B cell (primary cell): ENCODE results near the gene KAZN. TPM values are rescaled to one million over a fixed set of nuclear protein-coding genes. Genes with fewer than 3 reads are reported as not detected.

Experiments used
- ATAC-seq: fragments of 200-7000 bp; cut with Tn5 transposase; one replicate; pipeline ENCODE4 v1.10.0; 2021; ENCODE audit warnings: low read depth, mild to moderate bottlenecking, moderate number of reproducible peaks, moderate library complexity
- CTCF ChIA-PET: fragments of 350-600 bp; sonication (Branson Sonifier 250); formaldehyde crosslinking; loops from one replicate; lab custom pipeline; 2021; ENCODE audit warnings: antibody characterized with exemption, inconsistent platforms; lab: Charles Lee
- POLR2A ChIA-PET: fragments of 350-600 bp; sonication (Branson Sonifier 250); formaldehyde crosslinking; loops from one replicate; lab custom pipeline; 2021; ENCODE audit warnings: antibody characterized with exemption; lab: Charles Lee
- DNase-seq: peaks from one replicate; pipeline ENCODE4 v3.0.0; 2013
- H2AFZ ChIP-seq: 2 replicates; pipeline ENCODE4 v1.6.1; 2012; ENCODE audit warnings: mild to moderate bottlenecking, low read depth, low read length; ENCODE audit not compliant: insufficient read depth, poor library complexity, severe bottlenecking
- H3K27ac ChIP-seq, 2 donors: 1 replicate in 1 of 2; 2 replicates in 1 of 2; pipeline ENCODE4 v1.5.1; 2012 to 2013; ENCODE audit warnings: low read length in 2 of 2, mild to moderate bottlenecking in 2 of 2, moderate library complexity in 1 of 2
- H3K27me3 ChIP-seq, 4 experiments: fragments of 200-600 bp in 1 of 4; sonication (generic) in 1 of 4; replicated peaks in 1 of 4; 1 replicate in 2 of 4; 2 replicates in 2 of 4; pipeline versions ENCODE4 v1.6.1 to v1.7.0; 2013 to 2016; ENCODE audit warnings: low read length in 3 of 4, mild to moderate bottlenecking in 2 of 4, mixed read lengths in 1 of 4, moderate library complexity in 1 of 4; ENCODE audit not compliant: insufficient read depth in 4 of 4, control insufficient read depth in 3 of 4; ENCODE audit errors: control extremely low read depth in 1 of 4
- H3K36me3 ChIP-seq, 2 experiments: replicated peaks in 1 of 2; 1 replicate in 1 of 2; 2 replicates in 1 of 2; pipeline versions ENCODE4 v1.6.1 to v1.7.1; 2013; ENCODE audit warnings: low read length in 1 of 2; ENCODE audit not compliant: insufficient read depth in 2 of 2, control insufficient read depth in 1 of 2; ENCODE audit errors: control extremely low read depth in 1 of 2, extremely low read depth in 1 of 2
- H3K4me1 ChIP-seq, 2 donors: fragments of 200-600 bp in 1 of 2; sonication (generic) in 1 of 2; 1 replicate in 1 of 2; 2 replicates in 1 of 2; pipeline versions ENCODE4 v1.5.1 to v1.6.1; 2013 to 2017; ENCODE audit warnings: low read length in 2 of 2; ENCODE audit not compliant: control insufficient read depth in 2 of 2, insufficient read depth in 2 of 2
- H3K4me2 ChIP-seq: replicated peaks from 2 replicates; pipeline ENCODE3; 2012; ENCODE audit warnings: mild to moderate bottlenecking, low read depth, low read length; ENCODE audit not compliant: poor library complexity, severe bottlenecking
- H3K4me3 ChIP-seq, 5 experiments: fragments of 200-600 bp in 1 of 5; sonication (generic) in 1 of 5; 1 replicate in 3 of 5; 2 replicates in 2 of 5; pipeline versions ENCODE4 v1.5.1 to v1.7.0; 2011 to 2016; ENCODE audit warnings: low read length in 4 of 5, mild to moderate bottlenecking in 4 of 5, low read depth in 2 of 5, control low read depth in 1 of 5, moderate library complexity in 1 of 5; ENCODE audit not compliant: insufficient read depth in 1 of 5; ENCODE audit errors: control extremely low read depth in 1 of 5, extremely low read depth in 1 of 5
- H3K79me2 ChIP-seq: fragments of 200-600 bp; sonication (generic); one replicate; pipeline ENCODE4 v1.6.0; 2016; ENCODE audit warnings: low read length; ENCODE audit not compliant: control insufficient read depth, insufficient read depth
- H3K9ac ChIP-seq: fragments of 200-600 bp; sonication (generic); 2 replicates; pipeline ENCODE4 v1.6.1; 2017; ENCODE audit warnings: mild to moderate bottlenecking, low read length, moderate library complexity
- H3K9me3 ChIP-seq, 3 donors: one replicate each; pipeline versions ENCODE4 v1.6.1 to v1.7.1; 2013; ENCODE audit warnings: low read length in 2 of 3; ENCODE audit not compliant: control insufficient read depth in 2 of 3, insufficient read depth in 1 of 3; ENCODE audit errors: control extremely low read depth in 1 of 3
- H4K20me1 ChIP-seq: 2 replicates; pipeline ENCODE4 v1.6.0; 2012; ENCODE audit warnings: mild to moderate bottlenecking, low read length; ENCODE audit not compliant: insufficient read depth, control insufficient read depth, poor library complexity, severe bottlenecking
- H3K27ac Mint-ChIP-seq: one replicate; pipeline ENCODE4 v1.8.0; 2021; ENCODE audit warnings: mixed read lengths
- H3K27me3 Mint-ChIP-seq: one replicate; pipeline ENCODE4 v1.8.0; 2021; ENCODE audit warnings: mixed read lengths
- H3K4me1 Mint-ChIP-seq: one replicate; pipeline ENCODE4 v1.8.0; 2021; ENCODE audit warnings: mixed read lengths
- H3K4me3 Mint-ChIP-seq: one replicate; pipeline ENCODE4 v1.8.0; 2021; ENCODE audit warnings: mixed read lengths
- H3K9me3 Mint-ChIP-seq: one replicate; pipeline ENCODE4 v1.8.0; 2022; ENCODE audit warnings: mixed read lengths; ENCODE audit not compliant: insufficient read depth
- EZH2 ChIP-seq: IDR thresholded peaks from 2 replicates; pipeline ENCODE4 v1.6.1; 2012; ENCODE audit warnings: borderline replicate concordance, low read depth, mild to moderate bottlenecking, moderate library complexity, low read length; ENCODE audit not compliant: insufficient read depth, poor library complexity, severe bottlenecking
- WGBS: methylation state at CpG from one replicate; pipeline ENCODE4 v1.1.5; 2013; ENCODE audit warnings: missing lambda C conversion rate; ENCODE audit not compliant: insufficient coverage; 5-methylcytosine and 5-hydroxymethylcytosine counted together
- intact Hi-C: fragments of 100-400 bp; cut with micrococcal nuclease; formaldehyde crosslinking; loops from one replicate; pipeline ENCODE4 v1.10.0; 2022
- polyA plus RNA-seq: library from polyadenylated mRNA; depleted of rRNA; stranded (reverse); fragments of >200 nt; gene quantifications from 2 replicates; pipeline ENCODE4 v1.2.3, GENCODE V29; 2012
- total RNA-seq, 2 donors: library from RNA; stranded (reverse); fragments of 120-200 nt in 1 of 2; gene quantifications; 1 replicate in 1 of 2; 2 replicates in 1 of 2; pipeline versions ENCODE4 v1.2.3 to v1.2.4, GENCODE V29; 2013 to 2022
- TF ChIP-seq, protein P1 (sequence below): fragments of 200-600 bp; IDR thresholded peaks from one replicate; pipeline ENCODE4 v1.8.0; 2022; ENCODE audit warnings: antibody characterized with exemption, mild to moderate bottlenecking

Gene KAZN
- total and polyA plus RNA-seq, 2 donors (not counting 1 experiment from before 2014, with no cell fraction given) = 0.13 to 0.39 TPM

GRCh38 chr1:15146142-15146680 is 547.7 kb downstream of the KAZN start:
- no peaks in the 10 kb centered on the region for H3K9me3 ChIP-seq
- peaks cover 0 to 19% (median 8%) of the 10 kb centered on the region in 4 experiments for H3K27me3 ChIP-seq
- Mint-ChIP-seq H3K9me3 (no peaks in the 10 kb centered on the region), H3K4me3 (no peak overlapping the region), H3K27me3 (peaks cover 51% of the 10 kb centered on the region), H3K4me1 (no peaks in the 10 kb centered on the region), H3K27ac (no peak overlapping the region)
- no peak overlapping the region for H3K4me2 ChIP-seq
- no peaks in the 10 kb centered on the region for H3K36me3 ChIP-seq
- H3K4me3 ChIP-seq = no peak overlapping the region
- H3K27ac ChIP-seq = no peak overlapping the region
- CTCF ChIA-PET = no interaction called here
- no peak for ATAC-seq
- TF ChIP-seq EZH2 = no peak
- TF ChIP-seq, protein P1, sequence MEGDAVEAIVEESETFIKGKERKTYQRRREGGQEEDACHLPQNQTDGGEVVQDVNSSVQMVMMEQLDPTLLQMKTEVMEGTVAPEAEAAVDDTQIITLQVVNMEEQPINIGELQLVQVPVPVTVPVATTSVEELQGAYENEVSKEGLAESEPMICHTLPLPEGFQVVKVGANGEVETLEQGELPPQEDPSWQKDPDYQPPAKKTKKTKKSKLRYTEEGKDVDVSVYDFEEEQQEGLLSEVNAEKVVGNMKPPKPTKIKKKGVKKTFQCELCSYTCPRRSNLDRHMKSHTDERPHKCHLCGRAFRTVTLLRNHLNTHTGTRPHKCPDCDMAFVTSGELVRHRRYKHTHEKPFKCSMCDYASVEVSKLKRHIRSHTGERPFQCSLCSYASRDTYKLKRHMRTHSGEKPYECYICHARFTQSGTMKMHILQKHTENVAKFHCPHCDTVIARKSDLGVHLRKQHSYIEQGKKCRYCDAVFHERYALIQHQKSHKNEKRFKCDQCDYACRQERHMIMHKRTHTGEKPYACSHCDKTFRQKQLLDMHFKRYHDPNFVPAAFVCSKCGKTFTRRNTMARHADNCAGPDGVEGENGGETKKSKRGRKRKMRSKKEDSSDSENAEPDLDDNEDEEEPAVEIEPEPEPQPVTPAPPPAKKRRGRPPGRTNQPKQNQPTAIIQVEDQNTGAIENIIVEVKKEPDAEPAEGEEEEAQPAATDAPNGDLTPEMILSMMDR = no peak
- no peak overlapping the region for H3K9ac ChIP-seq
- no peak for DNase-seq
- no peak overlapping the region for H2AFZ ChIP-seq
- intact Hi-C loops = no loop called here
- no peaks in the 10 kb centered on the region for H3K4me1 ChIP-seq
- 31% methylated on average over 2 of the region's 4 CpGs for WGBS
- H3K79me2 ChIP-seq = no peaks in the 10 kb centered on the region
- POLR2A ChIA-PET = no interaction called here
- H4K20me1 ChIP-seq = no peaks in the 10 kb centered on the region

- no peak for DNase-seq
- H3K36me3 ChIP-seq = no peaks in the 10 kb centered on the region
- no peak overlapping the region for H3K4me2 ChIP-seq
- Mint-ChIP-seq H3K27me3 (peaks cover 56% of the 10 kb centered on the region), H3K27ac (no peak overlapping the region), H3K9me3 (no peaks in the 10 kb centered on the region), H3K4me1 (no peaks in the 10 kb centered on the region), H3K4me3 (no peak overlapping the region)
- no peaks in the 10 kb centered on the region for H3K4me1 ChIP-seq
- TF ChIP-seq EZH2 = no peak
- TF ChIP-seq, protein P1 = no peak
- no peaks in the 10 kb centered on the region for H3K9me3 ChIP-seq
- ATAC-seq = no peak
- H3K4me3 ChIP-seq = no peak overlapping the region
- H3K79me2 ChIP-seq = no peaks in the 10 kb centered on the region
- H4K20me1 ChIP-seq = no peaks in the 10 kb centered on the region
- no peak overlapping the region for H3K27ac ChIP-seq
- CTCF ChIA-PET = no interaction called here
- POLR2A ChIA-PET = no interaction called here
- no peak overlapping the region for H2AFZ ChIP-seq
- WGBS = 15% methylated on average over 2 of the region's 4 CpGs
- intact Hi-C loops = no loop called here
- no peak overlapping the region for H3K9ac ChIP-seq
- peaks cover 0 to 26% (median 12%) of the 10 kb centered on the region in 4 experiments for H3K27me3 ChIP-seq
Observed at GRCh38 chr1:15146971-15147376, 548.5 kb downstream of the KAZN start.
